Endothelial cell (in vitro differentiated cells): ENCODE data around the gene YPEL3. TPM values are rescaled to one million over a fixed set of nuclear protein-coding genes. Genes with fewer than 3 reads are reported as not detected.

ENCODE experiments used
- DNase-seq: peaks from one replicate; pipeline ENCODE4 v3.0.0; 2021; ENCODE audit warnings: low spot score
- H3K27ac Mint-ChIP-seq: one replicate; pipeline ENCODE4 v1.8.0; 2021; ENCODE audit warnings: mixed read lengths, inconsistent platforms; ENCODE audit not compliant: unreplicated experiment
- H3K27me3 Mint-ChIP-seq: one replicate; pipeline ENCODE4 v1.8.0; 2021; ENCODE audit warnings: mild to moderate bottlenecking, moderate library complexity, mixed read lengths, inconsistent platforms; ENCODE audit not compliant: unreplicated experiment
- H3K36me3 Mint-ChIP-seq: one replicate; pipeline ENCODE4 v1.8.0; 2021; ENCODE audit warnings: mild to moderate bottlenecking, low read depth, mixed read lengths, inconsistent platforms; ENCODE audit not compliant: unreplicated experiment
- H3K4me1 Mint-ChIP-seq: one replicate; pipeline ENCODE4 v1.8.0; 2021; ENCODE audit warnings: mild to moderate bottlenecking, mixed read lengths, inconsistent platforms; ENCODE audit not compliant: unreplicated experiment
- H3K4me3 Mint-ChIP-seq: one replicate; pipeline ENCODE4 v1.8.0; 2021; ENCODE audit warnings: mild to moderate bottlenecking, mixed read lengths, inconsistent platforms; ENCODE audit not compliant: unreplicated experiment
- H3K9me3 Mint-ChIP-seq: one replicate; pipeline ENCODE4 v1.8.0; 2021; ENCODE audit warnings: mixed read lengths, inconsistent platforms; ENCODE audit not compliant: unreplicated experiment
- total RNA-seq: library from RNA; stranded (reverse); fragmentation: NEBNext Ultra II Directional; extraction: Animal tissue kit (Norgen Biotek cat#: 25700); gene quantifications from one replicate; pipeline ENCODE4 v1.2.1, GENCODE V29; 2021; ENCODE audit not compliant: unreplicated experiment
- TF ChIP-seq, protein P1 (sequence below): fragments of 200-600 bp; sonication (generic); IDR thresholded peaks from one replicate; pipeline ENCODE4 v1.5.0; 2021; ENCODE audit warnings: antibody characterized with exemption; ENCODE audit not compliant: unreplicated experiment

YPEL3 gene
- total RNA-seq, 1 donor from 2014 or later: 45.9 TPM

DNA sequence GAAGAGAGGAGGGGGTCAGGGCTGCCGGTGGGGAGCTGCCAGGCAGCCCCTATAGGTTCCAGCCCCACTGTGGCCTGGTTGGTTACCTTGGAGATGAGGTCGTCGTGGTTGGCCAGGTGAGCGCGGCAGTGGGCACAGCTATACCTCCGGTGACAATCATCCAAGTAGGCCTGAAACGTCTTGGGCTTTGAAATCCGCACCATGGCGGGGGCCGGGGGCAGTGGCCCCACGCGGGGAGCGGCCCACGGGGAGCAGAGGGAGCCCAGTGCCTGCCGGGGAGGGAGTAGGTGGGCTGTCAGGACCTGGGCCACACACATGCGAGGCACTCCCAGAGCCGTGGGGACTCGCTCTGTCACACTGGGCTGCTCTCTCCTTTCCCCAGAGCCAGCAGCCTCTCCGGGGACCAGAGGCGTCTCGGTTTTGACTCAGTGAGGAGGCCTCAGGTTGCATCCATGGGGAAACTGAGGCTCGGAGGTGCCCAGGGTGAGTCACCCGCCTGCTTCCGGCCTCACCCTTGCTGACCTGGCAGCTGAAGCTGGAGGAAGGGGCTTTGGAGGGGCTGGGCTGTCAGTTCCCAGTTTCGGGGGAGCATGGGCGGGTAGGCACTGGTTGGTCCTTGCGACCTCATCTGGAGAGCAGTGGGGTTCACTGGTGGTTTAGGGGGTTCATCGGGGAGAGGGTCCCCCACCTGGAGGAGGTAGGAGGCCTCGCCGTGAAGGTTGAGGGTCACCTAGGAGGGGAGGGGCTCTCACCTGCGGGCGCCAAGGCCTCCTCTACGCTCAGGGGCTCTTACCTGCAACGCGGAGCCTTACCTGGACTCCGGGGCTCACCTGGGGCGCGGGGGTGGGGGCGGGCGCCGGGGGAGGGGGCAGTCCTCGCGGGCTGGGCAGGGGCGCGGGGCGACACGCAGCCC is 591 bp downstream of the YPEL3 start:
- Mint-ChIP-seq H3K9me3 (peaks cover 19% of the 10 kb centered on the region), H3K36me3 (peaks cover 34% of the 10 kb centered on the region), H3K4me1 (peaks cover 20% of the 10 kb centered on the region), H3K27ac (peak overlapping the region; percentile 83), H3K4me3 (peak overlapping the region; percentile 83), H3K27me3 (peaks cover 12% of the 10 kb centered on the region)
- TF ChIP-seq, protein P1, sequence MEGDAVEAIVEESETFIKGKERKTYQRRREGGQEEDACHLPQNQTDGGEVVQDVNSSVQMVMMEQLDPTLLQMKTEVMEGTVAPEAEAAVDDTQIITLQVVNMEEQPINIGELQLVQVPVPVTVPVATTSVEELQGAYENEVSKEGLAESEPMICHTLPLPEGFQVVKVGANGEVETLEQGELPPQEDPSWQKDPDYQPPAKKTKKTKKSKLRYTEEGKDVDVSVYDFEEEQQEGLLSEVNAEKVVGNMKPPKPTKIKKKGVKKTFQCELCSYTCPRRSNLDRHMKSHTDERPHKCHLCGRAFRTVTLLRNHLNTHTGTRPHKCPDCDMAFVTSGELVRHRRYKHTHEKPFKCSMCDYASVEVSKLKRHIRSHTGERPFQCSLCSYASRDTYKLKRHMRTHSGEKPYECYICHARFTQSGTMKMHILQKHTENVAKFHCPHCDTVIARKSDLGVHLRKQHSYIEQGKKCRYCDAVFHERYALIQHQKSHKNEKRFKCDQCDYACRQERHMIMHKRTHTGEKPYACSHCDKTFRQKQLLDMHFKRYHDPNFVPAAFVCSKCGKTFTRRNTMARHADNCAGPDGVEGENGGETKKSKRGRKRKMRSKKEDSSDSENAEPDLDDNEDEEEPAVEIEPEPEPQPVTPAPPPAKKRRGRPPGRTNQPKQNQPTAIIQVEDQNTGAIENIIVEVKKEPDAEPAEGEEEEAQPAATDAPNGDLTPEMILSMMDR: no peak
- no peak for DNase-seq

DNA sequence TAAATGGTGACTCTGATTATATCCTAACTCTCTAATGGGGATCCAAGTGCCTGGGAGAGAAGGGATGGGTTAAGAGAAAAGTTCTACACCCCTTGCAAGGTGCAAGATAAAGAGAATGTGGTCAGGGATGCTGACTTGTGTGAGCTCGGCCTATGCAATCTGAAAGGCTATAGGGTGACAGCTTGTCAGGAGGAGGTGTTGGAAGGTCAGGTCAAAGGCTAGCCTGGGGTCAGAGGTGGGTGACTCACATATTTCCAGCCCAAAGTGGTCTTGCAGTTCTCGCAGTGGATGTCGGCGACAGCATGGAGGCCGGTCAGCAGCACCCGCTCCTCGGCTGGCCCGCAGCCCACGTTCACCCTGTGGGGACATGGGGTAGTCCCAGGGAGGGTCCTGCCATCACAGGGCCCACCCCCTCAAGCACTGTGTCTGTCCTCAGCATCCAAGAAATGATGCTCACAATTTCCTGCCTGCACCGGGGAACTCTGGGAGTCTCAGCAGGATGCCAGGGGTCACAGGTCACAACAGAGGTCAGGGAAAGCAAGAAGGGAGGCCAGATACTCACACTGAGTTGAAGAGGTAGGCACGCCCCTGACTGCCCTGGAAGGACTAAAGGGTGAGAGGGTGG is 1.4 kb downstream of the YPEL3 start:
- no peak for DNase-seq
- Mint-ChIP-seq H3K9me3 (peaks cover 19% of the 10 kb centered on the region), H3K27ac (peak overlapping the region; percentile 1), H3K4me1 (peaks cover 25% of the 10 kb centered on the region), H3K4me3 (peak overlapping the region; percentile 67), H3K27me3 (peaks cover 12% of the 10 kb centered on the region), H3K36me3 (peaks cover 33% of the 10 kb centered on the region)
- TF ChIP-seq, protein P1: no peak

DNA sequence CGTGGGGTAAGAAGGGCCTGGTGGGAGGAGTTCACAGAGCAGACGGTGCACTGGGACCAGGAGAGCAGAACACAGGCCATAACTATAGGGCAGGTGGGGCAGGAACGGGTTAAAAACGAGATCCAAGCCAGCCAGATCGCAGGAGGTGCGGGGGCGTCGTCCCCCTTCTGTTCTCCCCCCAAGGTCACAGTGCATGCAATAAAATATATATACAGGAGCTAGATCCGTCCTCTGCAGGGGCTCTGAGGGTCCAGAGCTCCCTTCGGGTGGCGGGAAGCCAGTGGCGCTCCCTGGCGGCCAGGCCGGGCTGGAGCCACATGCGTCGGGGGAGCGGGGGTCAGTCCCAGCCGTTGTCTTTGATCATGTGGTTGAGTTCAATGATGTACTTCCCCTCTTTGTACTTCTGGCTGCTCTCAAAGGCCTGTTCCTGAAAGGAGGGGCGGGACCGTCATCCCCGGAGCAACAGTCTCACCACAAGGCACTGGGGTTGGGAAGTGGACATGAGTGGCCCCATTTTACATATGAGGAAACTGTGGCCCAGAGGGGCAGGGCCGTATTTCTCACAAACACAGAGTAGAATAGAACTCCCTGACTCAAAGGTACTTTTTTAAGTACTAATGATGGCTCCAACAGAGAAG is 3.5 kb downstream of the YPEL3 start:
- Mint-ChIP-seq H3K9me3 (peaks cover 8% of the 10 kb centered on the region), H3K4me1 (peaks cover 18% of the 10 kb centered on the region)

DNA sequence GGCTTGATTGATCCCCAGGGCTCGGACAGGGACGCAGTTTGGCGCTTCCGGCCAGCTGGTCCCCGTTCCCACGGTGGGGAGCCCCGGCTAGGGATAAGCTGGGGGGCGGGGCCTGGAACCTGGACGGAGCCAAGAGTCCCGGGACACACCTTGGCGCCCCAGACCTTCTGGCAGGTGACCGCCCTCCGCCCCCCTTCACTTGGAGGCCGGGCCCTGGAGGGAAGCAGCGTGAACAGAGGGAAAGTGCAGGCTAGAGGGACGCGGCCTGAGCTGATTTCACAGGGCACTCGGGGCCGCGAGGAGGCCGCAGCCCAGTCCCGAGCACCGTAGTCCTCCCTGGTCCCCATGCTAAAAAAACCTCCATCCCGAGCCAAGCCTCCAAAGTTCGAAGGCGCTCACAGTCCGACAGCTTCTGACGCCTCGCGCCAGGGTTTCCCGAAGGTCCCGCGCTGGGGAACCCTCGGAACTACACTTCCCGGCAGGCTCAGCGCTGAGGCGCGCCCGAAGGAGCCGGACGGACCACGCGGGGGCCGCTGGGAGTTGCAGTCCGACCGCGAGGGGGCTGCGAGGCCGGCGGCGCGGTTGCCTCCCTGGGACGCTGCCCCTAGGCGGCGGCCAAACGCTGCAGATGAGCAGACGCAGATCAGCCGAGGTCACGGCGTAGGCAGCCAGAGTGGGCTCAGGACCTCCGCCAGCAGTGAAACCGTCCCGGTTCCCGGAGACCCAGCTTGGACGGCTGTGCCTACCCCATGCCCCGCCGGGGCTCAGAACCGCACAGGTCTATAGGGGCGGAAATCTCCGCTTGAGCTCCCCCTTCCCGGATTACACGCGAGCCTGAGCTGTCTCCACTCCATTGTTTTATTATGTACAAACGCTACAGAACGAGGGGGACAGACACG is 4.3 kb downstream of the YPEL3 start, which contains the start of gene TBX6:
TBX6 (minus strand) TSS at position 451 of the 899 bp plus-strand sequence. CDS start 731 bp downstream, outside the sequence.
- Mint-ChIP-seq H3K9me3 (peaks cover under 1% of the 10 kb centered on the region), H3K27ac (peak within 1 kb of the TSS; percentile 97)

More for the DNA sequence above, 3.5 kb downstream of the YPEL3 start:
- DNase-seq: peak; percentile 92
- H3K36me3 Mint-ChIP-seq: peaks cover 20% of the 10 kb centered on the region
- peaks cover 17% of the 10 kb centered on the region for H3K27me3 Mint-ChIP-seq
- TF ChIP-seq, protein P1: no peak
- peak overlapping the region; percentile 84 for H3K4me3 Mint-ChIP-seq
- H3K27ac Mint-ChIP-seq: peak overlapping the region; percentile 97

More for the DNA sequence above, 4.3 kb downstream of the YPEL3 start, which contains the start of gene TBX6:
- H3K4me3 Mint-ChIP-seq: peak within 1 kb of the TSS; percentile 88
- H3K36me3 Mint-ChIP-seq: peaks cover 21% of the 10 kb centered on the region
- DNase-seq: peak; percentile 97
- peaks cover 18% of the 10 kb centered on the region for H3K27me3 Mint-ChIP-seq
- TF ChIP-seq, protein P1: peak; percentile 48
- peaks cover 16% of the 10 kb centered on the region for H3K4me1 Mint-ChIP-seq
